K562 (cell line): Measurements from ENCODE around the gene TBC1D2. TPM values are rescaled to one million over a fixed set of nuclear protein-coding genes. Genes with fewer than 3 reads are reported as not detected.

Experiments
- CUX1 ChIP-seq: fragments of 200-800 bp; sonication (Bioruptor generic); IDR thresholded peaks from 2 replicates; pipeline ENCODE4 v1.6.1; 2016; ENCODE audit warnings: missing genetic modification characterization, missing compliant biosample characterization
- ELK1 ChIP-seq: sonication (generic); formaldehyde crosslinking; IDR thresholded peaks from 2 replicates; pipeline ENCODE4 v1.8.1; 2022; ENCODE audit warnings: missing genetic modification reagents
- ETV1 ChIP-seq: fragments of 450-650 bp; conservative IDR thresholded peaks from 2 replicates; pipeline ENCODE4 v1.6.1; 2016; ENCODE audit warnings: missing genetic modification characterization, control low read depth, low read depth, missing compliant biosample characterization
- GABPB1 ChIP-seq: sonication (generic); formaldehyde crosslinking; IDR thresholded peaks from 2 replicates; pipeline ENCODE4 v1.8.0; 2022; ENCODE audit warnings: mild to moderate bottlenecking, missing genetic modification reagents
- KDM1A ChIP-seq, 2 experiments: fragments of 450-650 bp; IDR thresholded peaks; 2 replicates each; pipeline ENCODE4 v1.6.1; 2016; ENCODE audit warnings: mild to moderate bottlenecking in 2 of 2
- PREB ChIP-seq: sonication (generic); formaldehyde crosslinking; IDR thresholded peaks from 2 replicates; pipeline ENCODE4 v1.8.1; 2023; ENCODE audit warnings: mild to moderate bottlenecking, missing genetic modification reagents
- polyA plus RNA-seq, 8 experiments: library from polyadenylated mRNA; depleted of rRNA in 4 of 8; stranded (reverse) in 5 of 8; unstranded in 3 of 8; fragments of >200 nt; fragmentation: Nextera tagmentation in 2 of 8; fragmentation: Illumina TruSeq in 1 of 8; extraction: Ambion mirVana in 2 of 8; extraction: Trizol in 1 of 8; gene quantifications; 2 replicates each; pipeline versions ENCODE4 v1.2.1 to v1.2.3, GENCODE V29; 2011 to 2014; ENCODE audit warnings: inconsistent platforms in 1 of 8, missing spikeins in 1 of 8
- total RNA-seq, 7 experiments: library from RNA; depleted of rRNA in 6 of 7; stranded (reverse); fragments of >200 nt in 6 of 7; fragmentation: Illumina TruSeq in 2 of 7; extraction: Trizol in 2 of 7; gene quantifications; 2 replicates each; pipeline versions ENCODE4 v1.2.1 to v1.2.3, GENCODE V29; 2011 to 2021; ENCODE audit warnings: low replicate concordance in 1 of 7

Gene TBC1D2
- total and polyA plus RNA-seq, 9 of the 15 experiments (the other 6 are each of a cell fraction or from before 2014, with no cell fraction given), result 0.10 to 7.0 (median 2.5) TPM

GRCh38 chr9:98208635-98209034, 46.8 kb downstream of the TBC1D2 start (continued):
- TF ChIP-seq PREB (CRISPR knock-in tag) (no peak), GABPB1 (CRISPR knock-in tag) (no peak), ETV1 (no peak), KDM1A (IDR thresholded peaks at IDR 0.05) (no peak), ELK1 (CRISPR knock-in tag) (no peak), CUX1 (CRISPR knock-in tag) (no peak)
